Fibroblast of lung (primary cell): Measurements from ENCODE around the gene LRRC8D. TPM values are rescaled to one million over a fixed set of nuclear protein-coding genes. Genes with fewer than 3 reads are reported as not detected.

Experiments used
- DNase-seq, 2 donors: peaks; one replicate each; pipeline versions ENCODE4 v3.0.0 to v3.0.0-alpha.2; 2010; ENCODE audit warnings: low read depth in 2 of 2
- H2AFZ ChIP-seq: 2 replicates; pipeline ENCODE4 v1.5.1; 2012; ENCODE audit warnings: low read length, control low read depth, inconsistent platforms
- H3K27ac ChIP-seq: 2 replicates; pipeline ENCODE4 v1.5.1; 2011; ENCODE audit warnings: low read length, control low read depth; ENCODE audit not compliant: insufficient read depth
- H3K27me3 ChIP-seq: 2 replicates; pipeline ENCODE4 v1.5.1; 2011; ENCODE audit warnings: mild to moderate bottlenecking, low read length; ENCODE audit not compliant: control insufficient read depth, insufficient read depth
- H3K36me3 ChIP-seq: 2 replicates; pipeline ENCODE4 v1.5.1; 2011; ENCODE audit warnings: low read length; ENCODE audit not compliant: control insufficient read depth, insufficient read depth
- H3K4me1 ChIP-seq: 2 replicates; pipeline ENCODE4 v1.5.1; 2011; ENCODE audit warnings: low read length; ENCODE audit not compliant: control insufficient read depth, insufficient read depth; ENCODE audit errors: extremely low read depth
- H3K4me2 ChIP-seq: 2 replicates; pipeline ENCODE4 v1.5.1; 2011; ENCODE audit warnings: low read length, control low read depth; ENCODE audit not compliant: insufficient read depth; ENCODE audit errors: extremely low read depth
- H3K4me3 ChIP-seq, 4 experiments: fragments of 200-600 bp in 1 of 4; sonication (generic) in 1 of 4; replicated peaks in 1 of 4; 2 replicates each; pipeline ENCODE4 v1.5.1; 2011 to 2016; ENCODE audit warnings: low read length in 4 of 4, low read depth in 3 of 4, mild to moderate bottlenecking in 3 of 4, control low read depth in 2 of 4, inconsistent platforms in 1 of 4, mixed read lengths in 1 of 4; ENCODE audit not compliant: insufficient read depth in 1 of 4; ENCODE audit errors: control extremely low read depth in 1 of 4
- H3K79me2 ChIP-seq: 2 replicates; pipeline ENCODE4 v1.5.1; 2012; ENCODE audit warnings: mild to moderate bottlenecking, low read length, inconsistent platforms; ENCODE audit not compliant: control insufficient read depth, insufficient read depth
- H3K9ac ChIP-seq: 2 replicates; pipeline ENCODE4 v1.5.1; 2011; ENCODE audit warnings: mild to moderate bottlenecking, low read length, control low read depth; ENCODE audit not compliant: insufficient read depth
- H3K9me3 ChIP-seq: 2 replicates; pipeline ENCODE4 v1.5.1; 2012; ENCODE audit warnings: low read depth, low read length; ENCODE audit not compliant: control insufficient read depth, insufficient read depth
- H4K20me1 ChIP-seq: 2 replicates; pipeline ENCODE4 v1.5.1; 2011; ENCODE audit warnings: low read length; ENCODE audit not compliant: control insufficient read depth, insufficient read depth; ENCODE audit errors: extremely low read depth
- EZH2 ChIP-seq: IDR thresholded peaks from 2 replicates; pipeline ENCODE4 v1.5.1; 2012; ENCODE audit warnings: low read length, control low read depth, mild to moderate bottlenecking; ENCODE audit errors: missing control alignments
- polyA plus RNA-seq, 2 donors: library from polyadenylated mRNA; depleted of rRNA in 1 of 2; stranded (reverse) in 1 of 2; unstranded in 1 of 2; fragments of >200 nt; gene quantifications; 2 replicates each; pipeline ENCODE4 v1.2.1, GENCODE V29; 2011 to 2012; ENCODE audit warnings: missing spikeins in 1 of 2
- total RNA-seq: library from RNA; depleted of rRNA; stranded (reverse); fragments of >200 nt; gene quantifications from 2 replicates; pipeline ENCODE4 v1.2.1, GENCODE V29; 2014
- TF ChIP-seq, protein P1 (sequence below), 2 donors: IDR thresholded peaks in 1 of 2; conservative IDR thresholded peaks in 1 of 2; 1 replicate in 1 of 2; 2 replicates in 1 of 2; pipeline ENCODE4 v1.5.1; 2011 to 2012; ENCODE audit warnings: low read length in 2 of 2, control low read depth in 1 of 2, inconsistent platforms in 1 of 2, low read depth in 1 of 2, mild to moderate bottlenecking in 1 of 2

Gene LRRC8D
- total and polyA plus RNA-seq, 2 donors (not counting 1 experiment from before 2014, with no cell fraction given), result 41.0 to 58.1 TPM

DNA sequence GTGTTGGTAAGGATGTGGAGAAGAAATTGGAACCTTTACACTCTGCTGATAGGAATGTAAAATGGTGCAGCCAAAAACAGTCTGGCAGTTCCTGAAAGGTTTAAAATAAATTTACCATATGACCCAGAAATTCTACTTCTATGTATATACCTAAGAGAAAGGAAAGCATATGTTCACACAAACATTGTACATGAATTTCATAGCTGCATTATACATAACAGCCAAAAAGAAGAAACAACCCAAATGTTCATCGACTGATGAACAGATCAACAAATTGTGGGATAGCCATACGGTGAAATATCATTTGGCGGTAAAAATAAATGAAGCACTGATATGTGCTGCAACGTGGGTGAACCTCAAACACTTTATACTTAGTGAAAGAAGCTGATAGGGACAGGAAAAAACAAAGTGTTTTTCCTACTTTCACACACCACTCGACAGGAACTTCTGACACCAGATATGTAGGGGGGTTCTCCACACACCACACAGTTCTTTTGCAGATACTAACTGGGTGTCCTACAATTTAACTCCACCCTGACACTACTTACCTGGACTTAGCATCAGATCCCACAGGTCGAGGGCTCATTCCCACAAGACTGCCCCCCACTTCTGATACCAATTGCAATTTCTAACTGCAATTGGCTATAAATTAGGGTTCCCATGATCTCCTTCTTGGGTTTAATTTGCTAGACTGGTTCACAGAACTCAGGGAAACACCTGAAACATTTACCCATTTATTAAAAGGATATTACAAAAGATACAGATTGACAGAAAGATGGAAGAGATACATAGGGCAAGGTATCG lies 138.2 kb downstream of the LRRC8D start:
- no peak overlapping the region for H3K9ac ChIP-seq
- H3K79me2 ChIP-seq, result no peaks in the 10 kb centered on the region
- H4K20me1 ChIP-seq, result no peaks in the 10 kb centered on the region
- H3K27me3 ChIP-seq, result no peaks in the 10 kb centered on the region
- H3K9me3 ChIP-seq, result no peaks in the 10 kb centered on the region
- H3K4me1 ChIP-seq, result peaks cover 6% of the 10 kb centered on the region
- TF ChIP-seq, protein P1, sequence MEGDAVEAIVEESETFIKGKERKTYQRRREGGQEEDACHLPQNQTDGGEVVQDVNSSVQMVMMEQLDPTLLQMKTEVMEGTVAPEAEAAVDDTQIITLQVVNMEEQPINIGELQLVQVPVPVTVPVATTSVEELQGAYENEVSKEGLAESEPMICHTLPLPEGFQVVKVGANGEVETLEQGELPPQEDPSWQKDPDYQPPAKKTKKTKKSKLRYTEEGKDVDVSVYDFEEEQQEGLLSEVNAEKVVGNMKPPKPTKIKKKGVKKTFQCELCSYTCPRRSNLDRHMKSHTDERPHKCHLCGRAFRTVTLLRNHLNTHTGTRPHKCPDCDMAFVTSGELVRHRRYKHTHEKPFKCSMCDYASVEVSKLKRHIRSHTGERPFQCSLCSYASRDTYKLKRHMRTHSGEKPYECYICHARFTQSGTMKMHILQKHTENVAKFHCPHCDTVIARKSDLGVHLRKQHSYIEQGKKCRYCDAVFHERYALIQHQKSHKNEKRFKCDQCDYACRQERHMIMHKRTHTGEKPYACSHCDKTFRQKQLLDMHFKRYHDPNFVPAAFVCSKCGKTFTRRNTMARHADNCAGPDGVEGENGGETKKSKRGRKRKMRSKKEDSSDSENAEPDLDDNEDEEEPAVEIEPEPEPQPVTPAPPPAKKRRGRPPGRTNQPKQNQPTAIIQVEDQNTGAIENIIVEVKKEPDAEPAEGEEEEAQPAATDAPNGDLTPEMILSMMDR (conservative IDR thresholded peaks at IDR 0.05 in 1 of 2, IDR thresholded peaks at IDR 0.05 in 1 of 2; ENCODE audit: low read depth in 1 of 2, low read length in 2 of 2), result no peak
- no peak for TF ChIP-seq EZH2
- H3K36me3 ChIP-seq, result no peaks in the 10 kb centered on the region
- H3K4me3 ChIP-seq, result no peak overlapping the region
- no peak for DNase-seq
- H3K4me2 ChIP-seq, result no peak overlapping the region
- no peak overlapping the region for H3K27ac ChIP-seq
- no peak overlapping the region for H2AFZ ChIP-seq

DNA sequence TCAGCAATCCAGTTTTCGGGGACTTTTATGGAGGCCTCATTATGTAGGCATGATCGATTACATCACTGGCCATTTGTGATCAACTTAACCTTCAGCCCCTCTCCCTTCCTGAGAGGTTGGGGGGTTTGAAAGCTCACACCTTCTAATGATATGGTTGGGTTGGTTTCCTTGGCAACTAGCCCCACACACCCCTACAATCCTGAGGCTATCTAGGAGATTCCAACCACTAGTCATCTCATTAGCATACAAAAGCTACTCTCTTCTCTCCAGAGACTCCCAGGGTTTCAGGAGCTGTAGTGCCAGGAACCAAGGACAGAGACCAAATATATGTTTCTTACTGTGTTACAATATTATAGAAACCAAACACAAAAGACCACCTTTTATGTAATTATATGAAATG lies 138.9 kb downstream of the LRRC8D start:
- Histone ChIP-seq H3K36me3 (no peaks in the 10 kb centered on the region), H3K27me3 (no peaks in the 10 kb centered on the region), H3K4me1 (peaks cover 6% of the 10 kb centered on the region), H3K27ac (no peak overlapping the region), H3K79me2 (no peaks in the 10 kb centered on the region), H3K9me3 (no peaks in the 10 kb centered on the region), H2AFZ (no peak overlapping the region), H3K4me2 (no peak overlapping the region), H4K20me1 (no peaks in the 10 kb centered on the region), H3K9ac (no peak overlapping the region), H3K4me3 (no peak overlapping the region)
- DNase-seq, result no peak
- TF ChIP-seq EZH2, result no peak
- TF ChIP-seq, protein P1 (conservative IDR thresholded peaks at IDR 0.05 in 1 of 2, IDR thresholded peaks at IDR 0.05 in 1 of 2; ENCODE audit: low read depth in 1 of 2, low read length in 2 of 2), result no peak

DNA sequence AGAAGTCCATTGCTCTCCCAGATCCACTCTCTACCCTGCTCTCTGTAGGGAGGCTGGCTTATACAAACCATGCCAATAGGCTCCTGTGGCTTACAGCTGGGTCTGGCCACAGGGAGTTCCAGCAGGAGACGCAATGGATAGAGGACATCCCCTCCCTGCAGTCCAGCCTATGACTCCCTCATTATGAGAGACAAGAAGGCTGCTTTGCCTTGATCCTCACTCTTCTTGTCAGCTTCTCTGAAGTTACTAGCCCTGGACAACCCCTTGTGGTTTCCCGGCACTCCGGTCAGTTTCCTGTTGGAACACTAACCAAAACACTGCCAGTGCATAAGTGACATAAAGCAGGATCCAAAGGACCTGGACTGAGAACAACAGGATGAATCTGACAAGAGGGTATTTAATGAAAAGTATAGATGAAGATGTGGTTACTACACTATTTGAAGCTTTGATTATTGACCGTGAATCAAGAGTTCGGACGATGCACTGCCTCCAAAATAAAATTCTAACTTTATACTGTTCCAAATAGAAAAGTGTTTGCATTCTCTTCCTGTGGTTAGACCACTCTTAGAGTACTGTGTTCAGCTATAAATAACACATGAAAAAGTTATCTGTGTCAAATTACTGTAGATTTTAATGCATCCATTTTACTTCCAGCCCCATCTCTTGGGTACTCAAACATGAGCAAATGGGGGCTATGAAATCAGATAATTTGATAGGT lies 141.4 kb downstream of the LRRC8D start:
- H3K27ac ChIP-seq, result peak overlapping the region; percentile 6
- no peak overlapping the region for H3K4me3 ChIP-seq
- peak overlapping the region; percentile 50 for H2AFZ ChIP-seq

More for the DNA sequence above, 141.4 kb downstream of the LRRC8D start:
- no peaks in the 10 kb centered on the region for H3K27me3 ChIP-seq
- no peaks in the 10 kb centered on the region for H3K36me3 ChIP-seq
- H3K9me3 ChIP-seq, result no peaks in the 10 kb centered on the region
- peak in 1 of 2 donors; percentile 78 for DNase-seq
- peak overlapping the region; percentile 8 for H3K9ac ChIP-seq
- no peaks in the 10 kb centered on the region for H3K79me2 ChIP-seq
- peak overlapping the region; percentile 48 for H3K4me2 ChIP-seq
- no peaks in the 10 kb centered on the region for H4K20me1 ChIP-seq
- TF ChIP-seq, protein P1 (conservative IDR thresholded peaks at IDR 0.05 in 1 of 2, IDR thresholded peaks at IDR 0.05 in 1 of 2; ENCODE audit: low read depth in 1 of 2, low read length in 2 of 2), result no peak
- TF ChIP-seq EZH2, result no peak
- H3K4me1 ChIP-seq, result peaks cover 6% of the 10 kb centered on the region
